Stimulated activated CD4-positive, alpha-beta T cell treated with anti-CD3 and anti-CD28 coated beads, Interleukin-1b, Interleukin-23, amount 100 ng/mL, for 1 hour (primary cell): ENCODE data around the gene NAV2.

Experiments
- DNase-seq, 2 donors: peaks; one replicate each; pipeline ENCODE4 v3.0.0-alpha.2; 2020; ENCODE audit warnings: low read depth in 2 of 2

The NAV2 gene

GRCh38 chr11:19718951-19719350, 6.3 kb downstream of the NAV2 start:
- no peak for DNase-seq

DNA sequence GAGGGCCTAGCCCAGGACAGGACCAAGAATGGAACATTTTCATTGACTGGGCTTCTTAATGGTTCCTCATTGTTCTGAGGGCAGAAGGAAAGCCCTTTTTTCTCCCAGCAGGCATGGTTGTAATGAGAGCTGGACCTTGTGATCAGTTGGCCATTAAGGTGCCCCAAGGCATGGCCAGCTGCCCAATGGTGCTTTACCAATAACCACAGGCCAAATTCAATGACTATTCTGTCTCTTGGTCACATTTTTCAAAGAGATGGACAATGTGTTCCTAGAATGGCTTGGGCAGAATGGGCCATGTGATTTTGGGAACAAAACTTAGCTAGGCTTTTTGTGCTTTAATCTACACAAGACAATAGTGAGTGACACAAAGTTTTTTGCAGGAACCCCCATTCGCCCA, 7.3 kb downstream of the NAV2 start:
- DNase-seq, result no peak

DNA sequence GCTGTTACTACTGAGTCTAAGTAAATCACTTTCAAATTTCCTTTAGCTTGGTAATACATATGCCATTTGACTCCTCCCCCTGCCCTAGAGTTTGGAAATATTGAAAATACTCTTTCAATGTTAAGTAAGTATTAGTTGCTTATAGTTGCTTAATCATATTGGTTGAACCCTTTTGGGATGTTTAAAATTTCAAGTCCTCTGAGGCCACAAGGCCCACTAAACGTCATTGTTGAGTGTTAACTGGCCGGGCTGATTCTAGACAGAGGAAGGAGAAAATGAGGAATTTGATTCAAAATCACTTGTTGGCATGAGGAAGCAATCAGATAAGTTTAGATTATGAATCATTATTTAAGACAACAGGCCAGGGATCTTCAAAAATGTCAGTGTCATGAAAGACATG, 8.5 kb downstream of the NAV2 start:
- DNase-seq, result no peak

GRCh38 chr11:19722702-19723101, 10.1 kb downstream of the NAV2 start:
- DNase-seq, result no peak

DNA sequence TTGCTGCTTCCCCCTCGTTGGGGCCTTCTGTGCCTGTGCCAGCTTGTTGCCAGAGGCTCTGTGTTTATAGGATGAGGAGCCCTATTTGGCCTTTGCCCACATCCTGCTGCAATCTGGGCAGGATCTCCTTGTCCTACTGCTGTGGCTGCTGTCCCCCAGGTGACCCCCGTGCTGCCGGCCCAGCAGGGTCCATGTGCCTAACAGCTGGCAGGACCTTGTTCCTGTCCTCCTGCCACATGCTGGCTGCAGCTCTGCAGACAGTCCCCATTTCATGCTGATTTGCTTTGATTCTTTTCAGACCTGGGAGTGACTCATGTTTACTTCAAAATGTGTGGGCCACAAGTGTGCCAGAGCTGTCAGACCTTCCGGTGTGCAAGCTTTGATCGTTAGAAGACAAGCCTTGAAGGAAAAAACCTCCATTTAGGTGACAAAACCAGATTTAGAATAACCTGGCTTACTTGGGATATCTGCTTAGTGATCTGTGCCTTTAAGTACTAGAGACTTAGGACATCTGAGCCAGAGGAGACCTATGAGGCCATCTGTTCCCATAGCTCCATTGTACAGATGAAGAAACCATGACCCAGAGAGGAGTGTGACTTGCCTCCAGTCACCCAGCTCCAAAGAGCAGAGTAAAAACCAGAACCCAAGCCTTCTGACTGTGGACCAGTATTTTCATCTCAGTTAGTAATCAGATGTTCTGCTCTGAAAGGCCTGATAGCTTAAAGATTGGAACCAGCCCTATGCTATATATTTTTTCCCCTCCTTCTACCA, 11.1 kb downstream of the NAV2 start:
- DNase-seq, result no peak

DNA sequence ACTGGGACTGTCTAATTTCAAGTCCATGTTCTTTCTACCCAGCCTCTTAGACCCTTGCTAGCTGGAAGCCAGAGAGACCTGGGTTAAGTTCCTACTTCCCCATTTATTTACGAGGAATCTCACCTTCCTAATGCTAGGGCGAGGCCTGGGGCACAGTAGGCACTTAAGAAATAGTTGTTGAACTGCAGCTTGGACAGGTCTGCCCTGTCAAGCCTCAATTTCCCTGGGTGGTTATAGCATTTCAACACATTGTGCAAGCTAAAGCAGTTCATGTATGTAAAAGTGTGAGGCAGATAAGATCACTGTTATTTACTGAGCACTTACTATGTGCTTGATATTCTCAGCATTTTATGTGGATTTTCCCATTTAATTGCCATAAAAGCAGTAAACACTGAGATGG, 12.1 kb downstream of the NAV2 start:
- DNase-seq, result no peak

DNA sequence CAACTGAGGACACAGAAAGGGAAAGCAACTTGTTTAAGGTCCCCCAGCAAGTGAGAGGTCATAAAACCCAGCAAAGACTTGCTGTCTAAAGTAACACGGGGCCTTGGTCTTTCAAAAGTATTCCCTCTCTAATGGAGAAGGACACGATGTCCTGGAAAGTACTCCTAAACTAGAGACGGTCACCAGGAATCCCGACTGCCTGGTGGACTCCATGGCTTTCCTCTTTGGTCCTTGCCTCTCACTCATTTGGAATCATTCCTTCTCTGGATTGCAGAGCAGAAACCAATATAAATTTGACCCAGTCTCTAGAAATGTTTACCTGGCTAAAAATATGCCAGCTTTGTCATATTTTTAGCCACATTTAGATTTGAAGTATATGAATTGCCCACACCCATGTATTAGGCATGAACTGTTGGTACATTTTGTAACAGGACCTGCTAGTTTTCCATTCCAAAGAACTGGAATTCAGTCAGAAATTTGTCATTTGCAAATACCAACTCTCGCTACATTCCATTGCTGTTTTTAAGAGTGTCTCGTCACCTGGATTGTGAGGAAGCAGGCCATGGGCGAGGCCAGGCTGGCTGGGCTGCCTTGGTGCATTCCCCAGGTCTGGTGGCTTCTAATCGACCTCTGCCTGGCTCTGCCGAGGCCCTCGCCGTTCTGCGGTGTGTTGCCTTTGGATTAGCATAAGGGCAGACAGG, 12.9 kb downstream of the NAV2 start:
- no peak for DNase-seq

- no peak for DNase-seq
Observed at GRCh38 chr11:19727246-19727645, 14.6 kb downstream of the NAV2 start.

- DNase-seq, result no peak
Observed at GRCh38 chr11:19728436-19728835, 15.8 kb downstream of the NAV2 start.

GRCh38 chr11:19729141-19729540, 16.5 kb downstream of the NAV2 start:
- no peak for DNase-seq

- DNase-seq, result no peak
Observed at GRCh38 chr11:19730373-19730772, 17.7 kb downstream of the NAV2 start.

- no peak for DNase-seq
Observed at GRCh38 chr11:19734171-19734570, 21.5 kb downstream of the NAV2 start.

GRCh38 chr11:19735157-19735908, 22.7 kb downstream of the NAV2 start:
- no peak for DNase-seq

- no peak for DNase-seq
Observed at GRCh38 chr11:19735909-19736498, 23.4 kb downstream of the NAV2 start.

DNA sequence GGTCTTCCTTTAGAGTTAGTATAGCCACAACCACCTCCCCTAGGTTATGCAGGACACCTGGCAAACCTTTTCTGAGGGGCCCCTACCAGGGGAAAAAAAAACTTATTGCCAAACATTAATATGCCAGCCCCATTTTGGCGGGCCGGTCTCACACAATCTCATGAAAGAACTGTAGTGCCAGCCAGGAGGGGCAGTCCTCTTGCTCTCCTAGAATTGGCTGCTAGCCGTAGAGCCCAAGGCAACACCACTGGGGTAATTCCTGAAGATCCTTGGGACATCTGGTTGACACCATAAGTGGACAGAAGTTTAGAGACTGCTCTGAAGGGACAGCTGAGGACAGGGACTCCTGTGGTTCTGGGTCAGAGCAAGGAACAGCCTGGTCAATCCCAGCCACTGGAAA, 24.2 kb downstream of the NAV2 start:
- no peak for DNase-seq

- no peak for DNase-seq
Observed at GRCh38 chr11:19737575-19737974, 24.9 kb downstream of the NAV2 start.

DNA sequence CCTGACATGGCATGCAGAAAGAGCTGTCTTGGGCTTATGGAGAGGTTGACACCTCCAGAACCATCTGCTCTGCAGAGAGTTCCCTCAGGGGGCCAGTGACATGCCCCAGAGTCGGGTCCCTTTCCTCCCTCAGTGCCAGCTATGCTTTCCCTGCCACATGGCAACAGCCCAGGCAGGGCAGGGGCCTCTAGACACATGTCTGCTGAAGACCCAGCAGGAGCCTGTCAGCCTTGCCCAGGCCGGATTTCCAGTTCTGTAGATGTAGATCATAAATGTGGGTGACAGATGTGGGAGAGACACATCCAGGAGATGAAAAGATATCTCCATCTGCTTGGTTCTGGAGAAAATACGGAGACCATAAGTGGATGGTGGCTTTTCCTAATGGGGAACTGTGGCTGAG, 25.5 kb downstream of the NAV2 start:
- no peak for DNase-seq

- DNase-seq, result no peak
Observed at GRCh38 chr11:19739872-19740271, 27.2 kb downstream of the NAV2 start.

DNA sequence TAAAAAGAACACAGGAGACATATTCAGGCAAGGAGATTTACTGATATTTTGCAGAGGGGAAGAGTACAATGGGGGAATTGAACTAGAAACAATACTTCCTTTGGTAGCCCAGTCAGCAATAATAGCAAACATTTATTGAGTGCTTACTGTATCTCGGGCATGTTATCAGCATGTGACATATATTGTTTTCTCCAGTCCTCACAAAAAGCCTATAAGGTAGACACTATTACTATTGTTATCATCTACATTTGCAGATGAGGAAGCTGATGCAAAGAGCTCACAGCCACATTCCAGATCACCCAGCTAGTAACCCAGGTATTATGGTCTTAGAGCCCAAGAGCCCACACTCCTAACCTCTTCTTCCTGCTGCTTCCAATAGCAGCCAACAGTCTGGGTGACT, 27.9 kb downstream of the NAV2 start:
- DNase-seq, result no peak

GRCh38 chr11:19742588-19743292, 30.1 kb downstream of the NAV2 start:
- DNase-seq, result peak; percentile 37 to 42

- DNase-seq, result no peak
Observed at GRCh38 chr11:19743622-19744021, 31.0 kb downstream of the NAV2 start.

GRCh38 chr11:19744130-19744529, 31.5 kb downstream of the NAV2 start:
- DNase-seq, result no peak
